CD4-positive, alpha-beta T cell treated with Interferon gamma for 1 hour (primary cell): ENCODE measurements around the gene RAB24.
"Not testable (repeated sequence)": the region's sequence is repeated elsewhere in the genome, so short reads cannot be mapped to it uniquely, and the experiment has no call there.

ENCODE experiments used
- DNase-seq: peaks from one replicate; pipeline ENCODE4 v3.0.0-alpha.2; 2020

Gene RAB24

DNA sequence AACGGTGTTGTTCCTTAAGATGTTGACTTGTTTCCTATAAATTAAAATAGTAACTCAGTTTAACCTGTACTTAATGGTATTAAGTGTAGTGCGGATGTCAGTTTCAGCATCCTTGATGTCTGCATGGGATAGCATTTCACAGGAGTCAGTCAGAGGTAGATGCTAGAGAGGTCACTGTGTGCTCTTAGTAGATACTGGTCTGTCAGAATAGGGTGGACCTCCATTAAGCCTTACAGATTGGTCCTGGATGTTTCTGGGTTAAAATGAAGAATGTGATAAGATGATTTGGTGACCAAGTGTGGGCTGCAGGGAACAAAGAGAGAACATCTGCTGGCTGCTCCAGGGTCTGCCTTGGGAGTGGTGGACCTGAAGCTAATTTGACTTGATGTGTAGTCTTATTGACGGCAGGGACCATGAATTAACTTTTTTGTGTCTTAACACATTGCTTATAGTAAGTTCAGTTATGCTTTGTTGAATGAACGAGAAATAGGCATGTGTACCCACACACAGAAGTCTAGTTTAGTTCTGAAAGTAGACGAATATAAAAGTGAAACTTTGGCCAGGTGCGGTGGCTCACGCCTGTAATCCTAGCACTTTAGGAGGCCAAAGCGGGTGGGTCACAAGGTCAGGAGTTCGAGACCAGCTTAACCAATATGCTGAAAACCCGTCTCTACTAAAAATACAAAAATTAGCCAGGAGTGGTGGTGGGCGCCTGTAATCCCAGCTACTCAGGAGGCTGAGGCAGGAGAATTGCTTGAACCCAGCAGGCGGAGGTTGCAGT lies 12.5 kb downstream of the RAB24 start:
- no peak for DNase-seq

DNA sequence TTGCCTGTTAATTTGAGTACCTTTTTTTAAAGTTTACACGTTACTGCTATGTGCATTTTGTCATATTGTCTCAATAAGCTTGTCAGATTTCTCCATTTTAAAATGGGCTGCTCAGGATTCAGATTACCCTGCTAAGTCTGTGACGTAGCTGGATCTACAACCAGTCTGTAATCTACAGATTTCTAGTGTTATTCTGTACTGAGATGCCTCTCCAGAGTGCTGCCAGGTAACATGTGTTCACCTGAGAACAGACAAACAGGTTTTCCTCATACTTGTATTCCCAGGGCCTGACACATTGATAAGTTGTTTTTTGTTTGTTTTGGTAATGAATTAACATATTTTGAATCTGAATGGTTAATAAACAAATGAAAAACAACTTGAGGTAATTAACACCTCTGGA lies 15.3 kb downstream of the RAB24 start:
- DNase-seq, result no peak

DNA sequence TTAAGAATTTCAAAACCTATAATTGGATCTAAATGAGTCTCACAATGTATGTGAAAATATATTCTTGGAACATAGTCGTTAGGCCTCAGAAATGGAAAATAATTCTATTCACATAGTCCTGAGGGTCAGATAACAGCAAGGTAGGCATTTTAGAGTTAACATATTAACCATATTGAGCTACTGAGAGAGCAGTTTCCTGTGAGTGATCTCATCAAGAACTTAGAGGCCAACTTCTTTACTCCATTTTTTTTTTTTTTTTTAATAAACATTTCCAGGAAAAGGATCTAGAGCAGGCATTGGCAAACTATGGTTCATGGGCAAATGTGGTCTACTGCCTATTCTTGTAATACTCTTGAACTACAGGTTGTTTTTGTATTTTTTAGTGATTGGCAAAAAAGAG lies 26.6 kb downstream of the RAB24 start:
- no peak for DNase-seq

DNA sequence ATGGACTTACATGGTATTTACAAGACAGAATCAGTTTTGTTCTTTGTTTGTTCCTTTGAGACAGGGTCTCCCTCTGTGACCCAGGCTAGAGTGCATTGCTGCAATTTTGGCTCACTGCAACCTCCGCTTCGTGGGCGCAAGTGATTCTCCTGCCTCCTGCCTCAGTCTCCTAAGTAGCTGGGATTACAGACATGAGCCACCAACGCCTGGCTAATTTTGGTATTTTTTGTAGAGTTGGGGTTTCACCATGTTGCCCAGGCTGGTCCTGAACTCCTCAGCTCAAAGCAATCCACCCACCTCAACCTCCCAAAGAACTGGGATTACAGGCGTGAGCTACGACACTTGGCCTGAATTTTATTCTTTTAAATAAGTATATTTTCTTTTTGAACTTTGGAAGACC lies 27.6 kb downstream of the RAB24 start:
- DNase-seq, result no peak

DNA sequence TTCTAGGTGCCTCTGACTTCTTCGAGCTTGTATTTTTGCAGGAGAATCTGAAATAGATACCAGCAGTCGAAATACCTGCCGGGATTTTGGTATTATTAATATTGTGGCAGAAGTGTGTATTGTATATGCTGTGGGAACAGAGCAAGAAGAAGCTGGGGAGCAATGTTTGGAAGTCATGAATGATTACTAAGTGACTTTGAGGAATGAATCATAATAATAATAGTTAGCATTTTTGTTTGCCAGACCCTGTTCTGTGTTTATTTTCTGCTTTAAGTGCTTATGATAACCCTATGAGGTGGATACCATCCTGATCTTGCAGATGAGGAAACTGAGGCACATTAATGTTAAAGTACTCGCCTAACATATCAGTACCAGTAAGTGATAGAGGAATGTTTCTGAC lies 32.4 kb downstream of the RAB24 start:
- DNase-seq, result no peak

DNA sequence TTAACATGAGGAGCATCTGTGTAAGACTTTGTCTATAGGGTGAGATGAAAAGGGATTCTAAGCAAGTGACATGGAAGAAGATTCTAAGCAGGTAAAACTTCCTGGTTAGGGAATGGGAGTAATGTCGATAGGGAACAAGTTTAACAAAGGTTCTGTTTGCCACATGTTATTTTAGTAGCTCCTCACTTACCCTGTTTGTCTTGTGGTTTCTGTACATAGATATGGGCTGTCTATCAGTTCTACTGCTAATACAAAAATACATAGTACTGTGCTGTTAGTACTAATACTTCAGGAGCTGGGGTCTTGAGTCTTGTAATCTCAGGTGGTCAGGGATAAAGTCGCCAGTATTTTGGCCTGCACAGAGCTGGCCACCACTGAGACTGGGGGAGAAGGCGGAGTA lies 32.9 kb downstream of the RAB24 start:
- no peak for DNase-seq

DNA sequence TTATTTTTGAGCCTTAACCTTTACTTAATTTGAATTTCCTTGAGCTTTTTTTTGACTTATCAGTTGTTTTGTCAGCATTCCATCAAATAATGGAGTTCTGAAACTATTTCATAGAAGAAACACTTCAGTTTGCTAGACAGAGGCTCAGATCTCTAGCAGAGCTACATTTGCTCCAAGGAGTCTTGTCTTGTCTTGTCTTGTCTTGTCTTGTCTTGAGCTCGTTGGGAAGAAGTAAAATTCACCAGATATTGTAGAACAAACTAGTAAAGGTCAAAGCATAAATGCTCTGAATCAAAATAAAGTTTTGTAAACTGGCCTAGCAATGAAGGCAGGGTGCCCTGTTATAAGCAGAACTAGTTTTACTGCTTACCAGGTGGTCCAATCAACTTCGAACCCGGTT lies 33.5 kb downstream of the RAB24 start:
- no peak for DNase-seq

DNA sequence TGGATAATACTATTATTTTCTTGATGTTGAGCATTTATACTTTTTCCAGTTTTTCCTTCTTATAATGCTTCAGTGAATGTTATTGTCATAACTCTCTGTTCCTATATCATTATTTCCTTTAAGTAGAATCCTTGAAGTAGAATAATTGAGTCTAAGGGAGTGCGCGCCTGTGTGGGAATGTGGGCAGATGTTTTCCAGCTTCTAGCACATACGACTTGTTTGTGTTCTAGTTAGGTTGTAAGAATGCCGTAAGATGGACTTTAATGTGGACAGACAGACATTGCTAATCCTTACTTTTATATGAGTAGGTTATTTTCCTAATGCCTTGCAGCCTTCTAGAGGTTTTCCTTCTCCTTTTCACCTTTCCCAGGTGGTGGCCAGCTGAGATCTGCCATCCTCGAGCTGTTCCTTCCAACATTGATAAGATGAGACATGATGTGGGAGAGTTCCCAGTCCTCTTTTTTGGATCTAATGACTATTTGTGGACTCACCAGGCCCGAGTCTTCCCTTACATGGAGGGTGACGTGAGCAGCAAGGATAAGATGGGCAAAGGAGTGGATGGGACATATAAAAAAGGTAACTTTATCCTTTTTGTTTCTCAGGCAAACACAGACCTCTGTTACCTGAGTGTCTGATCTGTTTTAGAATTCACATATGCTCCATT lies 34.2 kb downstream of the RAB24 start:
- DNase-seq, result no peak

DNA sequence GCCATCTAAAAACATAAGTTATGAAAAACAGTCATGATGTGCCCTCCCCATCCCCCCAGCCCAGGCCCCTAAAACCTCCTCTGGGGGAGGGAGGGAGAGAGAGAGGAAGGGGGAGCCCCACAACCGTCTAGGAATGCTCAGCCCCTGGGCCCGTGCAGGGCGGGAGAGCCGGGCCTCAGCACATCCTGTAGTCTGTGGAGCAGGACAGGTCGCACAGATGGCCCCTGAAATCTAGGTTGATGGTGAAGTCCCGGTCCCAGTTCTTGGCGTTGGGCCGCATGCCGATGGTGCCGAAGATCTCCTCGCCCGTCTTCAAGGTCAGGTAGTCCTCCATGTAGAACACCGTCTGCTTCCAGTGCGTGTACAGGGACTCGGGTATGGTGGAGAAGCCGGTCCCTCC lies 38.1 kb downstream of the RAB24 start:
- no peak for DNase-seq

DNA sequence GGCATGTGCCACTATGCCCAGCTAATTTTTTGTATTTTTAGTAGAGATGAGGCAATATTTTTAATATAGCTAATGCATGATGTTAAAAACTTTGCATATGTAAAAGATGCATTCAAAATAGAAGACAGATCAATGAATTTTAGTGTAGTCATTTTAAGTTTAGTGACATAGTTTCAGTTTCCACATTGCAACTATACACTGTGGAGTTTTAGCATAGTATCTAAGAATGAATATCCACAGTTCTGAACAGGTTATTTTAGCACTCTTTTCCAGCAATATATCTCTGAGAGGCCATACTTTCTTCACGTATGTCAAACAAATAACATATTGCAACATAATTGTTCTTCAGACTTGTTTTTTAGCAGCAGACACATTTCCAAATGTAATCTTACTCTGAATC lies 39.3 kb downstream of the RAB24 start:
- DNase-seq, result no peak

DNA sequence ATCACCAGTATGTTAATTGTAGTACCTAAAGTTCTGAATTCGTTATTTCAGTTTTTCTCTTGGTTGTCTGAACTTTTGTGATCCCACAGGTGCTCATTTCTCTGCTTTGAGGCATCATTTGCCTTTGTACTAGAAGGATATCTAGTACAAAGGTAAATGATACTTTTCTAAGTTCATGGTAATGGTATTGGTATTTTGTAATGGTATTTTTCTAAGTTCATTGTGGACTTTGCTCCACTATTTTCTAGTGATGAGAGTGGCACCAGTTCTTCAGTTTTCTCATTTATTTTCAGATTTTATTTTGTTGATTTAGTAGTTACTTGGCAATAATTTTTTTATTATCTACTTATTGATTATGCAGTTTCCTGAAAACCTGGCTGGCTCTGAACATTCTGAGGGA lies 42.0 kb downstream of the RAB24 start:
- no peak for DNase-seq

DNA sequence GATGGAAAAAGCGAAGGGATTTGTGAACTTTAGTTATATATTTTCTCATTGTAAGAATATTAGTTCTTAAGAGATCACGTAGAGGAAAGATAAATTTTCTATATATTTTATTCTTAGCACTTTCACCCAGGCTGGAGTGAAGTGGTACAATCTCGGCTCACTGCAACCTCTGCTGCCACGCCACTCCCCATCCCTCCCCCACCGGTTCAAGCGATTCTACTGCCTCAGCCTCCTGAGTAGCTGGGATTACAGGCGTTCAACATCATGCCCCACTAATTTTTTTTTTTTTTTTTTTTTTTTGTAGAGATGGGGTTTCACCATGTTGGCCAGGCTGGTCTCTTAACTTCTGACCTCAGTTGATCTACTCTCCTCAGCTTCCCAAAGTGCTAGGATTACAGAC lies 42.6 kb downstream of the RAB24 start:
- DNase-seq, result no peak

DNA sequence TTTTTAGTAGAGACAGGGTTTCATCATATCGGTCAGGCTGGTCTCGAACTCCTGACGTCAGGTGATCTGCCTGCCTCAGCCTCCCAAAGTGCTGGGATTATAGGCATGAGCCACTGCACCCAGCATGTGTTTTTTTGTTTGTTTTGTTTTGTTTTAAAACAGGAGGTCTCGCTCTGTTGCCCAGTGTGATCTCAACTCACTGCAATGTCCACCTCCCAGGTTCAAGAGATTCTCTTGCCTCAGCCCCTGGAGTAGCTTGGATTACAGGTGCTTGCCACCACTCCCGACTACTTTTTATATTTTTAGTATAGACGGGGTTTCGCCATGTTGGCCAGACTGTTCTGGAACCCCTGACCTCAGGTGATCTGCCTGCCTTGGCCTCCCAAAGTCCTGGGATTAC lies 44.8 kb downstream of the RAB24 start:
- not testable (repeated sequence) for DNase-seq

DNA sequence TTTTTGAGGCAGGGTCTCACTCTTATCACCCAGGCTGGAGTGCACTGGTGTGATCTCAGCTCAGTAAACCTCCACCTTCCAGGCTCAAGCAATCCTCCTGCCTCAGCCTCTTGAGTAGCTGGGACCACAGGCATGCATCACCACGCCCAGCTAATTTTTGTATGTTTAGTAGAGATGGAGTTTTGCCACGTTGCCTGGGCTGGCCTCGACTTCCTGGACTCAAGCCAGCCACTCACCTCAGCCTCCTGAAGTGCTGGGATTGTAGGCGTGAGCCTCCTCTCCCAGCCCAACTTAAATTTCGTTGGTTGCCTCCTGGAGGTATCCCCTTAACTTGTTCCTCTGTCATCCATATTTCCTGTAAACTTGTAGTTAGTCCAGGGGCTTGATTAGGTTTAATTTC lies 47.2 kb downstream of the RAB24 start:
- DNase-seq, result no peak

DNA sequence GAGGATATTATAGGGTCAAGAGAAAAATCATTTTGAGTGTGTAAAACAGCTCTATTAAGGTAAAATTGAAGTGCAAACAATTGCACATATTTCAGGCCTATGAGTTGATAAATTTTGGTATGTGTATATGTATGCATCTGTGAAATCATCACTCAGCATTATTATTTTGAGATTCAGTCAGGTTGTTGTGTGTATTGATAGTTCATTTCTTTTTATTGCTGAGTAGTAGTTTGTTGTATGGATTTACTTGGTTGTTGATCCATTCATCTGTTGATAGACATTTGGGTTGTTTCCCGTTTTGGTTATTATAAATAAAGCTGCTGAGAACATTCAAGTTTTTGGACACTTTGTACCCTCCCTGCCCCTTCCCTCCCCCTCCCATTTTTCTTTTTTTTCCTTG lies 50.3 kb downstream of the RAB24 start:
- DNase-seq, result no peak
